C4-2B (cell line): Measurements from ENCODE around the gene OTOP2.

Experiments used
- ZFX ChIP-seq: fragments of 450-650 bp; IDR thresholded peaks from 2 replicates; pipeline ENCODE4 v1.6.1; 2017
- TF ChIP-seq, protein P1 (sequence below): fragments of 450-650 bp; conservative IDR thresholded peaks from 2 replicates; pipeline ENCODE4 v1.5.1; 2017; ENCODE audit warnings: mild to moderate bottlenecking

DNA sequence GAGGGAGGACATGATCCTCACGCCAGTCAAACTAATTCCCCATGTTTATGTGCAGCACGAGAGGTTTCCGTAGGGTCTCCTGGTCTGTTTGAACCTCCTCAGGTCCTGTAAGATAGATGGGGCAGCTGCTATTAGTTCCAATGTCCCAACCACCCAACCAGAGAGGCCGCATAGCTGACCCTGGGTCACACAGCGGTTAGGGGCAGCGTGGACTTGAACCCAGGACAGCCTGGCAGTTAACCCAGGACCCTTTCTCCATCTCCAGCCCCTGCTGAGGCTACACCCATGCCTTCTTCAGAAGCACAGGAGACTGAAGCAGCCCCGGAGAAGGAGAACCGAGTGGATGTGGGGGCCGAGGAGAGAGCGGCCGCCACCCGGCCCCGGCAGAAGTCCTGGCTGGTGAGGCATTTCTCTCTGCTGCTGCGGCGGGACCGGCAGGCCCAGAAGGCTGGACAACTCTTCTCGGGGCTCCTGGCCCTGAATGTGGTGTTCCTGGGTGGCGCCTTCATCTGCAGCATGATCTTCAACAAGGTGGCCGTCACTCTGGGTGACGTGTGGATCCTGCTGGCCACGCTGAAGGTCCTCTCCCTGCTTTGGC lies 17.2 kb downstream of the OTOP2 start:
- TF ChIP-seq, protein P1, sequence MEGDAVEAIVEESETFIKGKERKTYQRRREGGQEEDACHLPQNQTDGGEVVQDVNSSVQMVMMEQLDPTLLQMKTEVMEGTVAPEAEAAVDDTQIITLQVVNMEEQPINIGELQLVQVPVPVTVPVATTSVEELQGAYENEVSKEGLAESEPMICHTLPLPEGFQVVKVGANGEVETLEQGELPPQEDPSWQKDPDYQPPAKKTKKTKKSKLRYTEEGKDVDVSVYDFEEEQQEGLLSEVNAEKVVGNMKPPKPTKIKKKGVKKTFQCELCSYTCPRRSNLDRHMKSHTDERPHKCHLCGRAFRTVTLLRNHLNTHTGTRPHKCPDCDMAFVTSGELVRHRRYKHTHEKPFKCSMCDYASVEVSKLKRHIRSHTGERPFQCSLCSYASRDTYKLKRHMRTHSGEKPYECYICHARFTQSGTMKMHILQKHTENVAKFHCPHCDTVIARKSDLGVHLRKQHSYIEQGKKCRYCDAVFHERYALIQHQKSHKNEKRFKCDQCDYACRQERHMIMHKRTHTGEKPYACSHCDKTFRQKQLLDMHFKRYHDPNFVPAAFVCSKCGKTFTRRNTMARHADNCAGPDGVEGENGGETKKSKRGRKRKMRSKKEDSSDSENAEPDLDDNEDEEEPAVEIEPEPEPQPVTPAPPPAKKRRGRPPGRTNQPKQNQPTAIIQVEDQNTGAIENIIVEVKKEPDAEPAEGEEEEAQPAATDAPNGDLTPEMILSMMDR = no peak
- no peak for TF ChIP-seq ZFX
